ENCODE data around the gene MORN1. TPM values are rescaled to one million over a fixed set of nuclear protein-coding genes. Genes with fewer than 3 reads are reported as not detected.

Gene MORN1
- total and polyA plus RNA-seq, 2 experiments from 2014 or later: 4.8 to 11.1 TPM

DNA sequence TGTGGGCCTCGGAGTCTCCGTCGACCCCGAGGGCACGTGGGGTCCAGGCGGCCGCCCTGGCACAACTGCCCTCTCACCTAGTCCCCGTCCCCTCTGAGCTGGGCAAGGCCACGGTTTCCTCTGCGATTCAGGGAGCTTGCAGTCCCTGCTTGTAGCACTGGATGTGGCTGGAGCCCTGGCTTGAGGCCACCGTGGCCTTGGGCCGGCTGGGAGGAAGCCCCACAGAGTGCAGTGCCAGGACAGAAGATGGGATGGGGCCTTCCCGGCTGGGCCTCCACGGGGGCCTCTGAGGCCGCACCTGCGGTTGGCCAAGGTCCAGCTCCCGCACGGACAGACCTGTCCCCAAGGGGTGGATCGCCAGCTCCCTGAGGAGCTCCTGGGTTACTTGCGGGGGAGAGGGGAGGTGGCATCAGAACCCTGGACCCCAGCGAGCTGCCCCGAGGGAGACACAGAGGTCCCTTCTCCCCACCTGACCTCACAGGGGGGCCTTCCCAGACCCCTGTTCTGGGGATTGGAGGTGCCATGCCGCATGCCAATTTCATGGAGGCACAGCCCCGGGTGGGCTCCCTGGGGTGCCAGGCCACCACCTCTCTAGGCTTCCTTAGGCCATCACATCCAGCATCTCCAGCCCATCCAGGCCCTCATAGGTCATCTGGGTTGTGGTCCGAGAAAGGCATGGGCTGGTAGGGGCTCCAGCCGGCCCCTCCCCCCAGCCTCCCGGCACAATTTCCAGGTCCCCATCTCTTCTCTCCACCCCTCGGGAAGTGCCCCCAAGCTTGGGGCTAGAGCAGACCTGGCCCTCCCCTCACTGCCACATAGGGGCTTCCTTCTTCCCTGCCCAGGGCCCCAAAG, 80.8 kb downstream of the MORN1 start:
- H3K27ac ChIP-seq (ENCODE audit: low read depth): no peak overlapping the region
- H3K4me1 ChIP-seq (ENCODE audit: insufficient read depth): peaks cover 9% of the 10 kb centered on the region
- H3K79me2 ChIP-seq (replicated peaks; ENCODE audit: insufficient read depth): peaks cover 11% of the 10 kb centered on the region
- no peak overlapping the region for H3K4me3 ChIP-seq
- Mint-ChIP-seq H3K27ac (no peak overlapping the region), H3K4me3 (no peak overlapping the region), H3K4me1 (peaks cover 18% of the 10 kb centered on the region), H3K9me3 (no peaks in the 10 kb centered on the region), H3K27me3 (ENCODE audit: insufficient read depth, low read depth, poor library complexity) (peaks cover 17% of the 10 kb centered on the region), H3K36me3 (ENCODE audit: low read depth) (peaks cover 30% of the 10 kb centered on the region)
- 0 out of 2 replicates have a peak, but pooled peaks cover 5% of the 10 kb centered on the region for H3K36me3 ChIP-seq (ENCODE audit: insufficient read depth)
- DNase-seq (ENCODE audit: low spot score) (no peak), ATAC-seq (no peak)
- no peak overlapping the region for H2AFZ ChIP-seq
- H4K20me1 ChIP-seq (replicated peaks; ENCODE audit: insufficient read depth): peaks cover 10% of the 10 kb centered on the region
- TF ChIP-seq POLR2AphosphoS5 (IDR thresholded peaks at IDR 0.05; ENCODE audit: low read depth) (0 out of 2 replicates have a peak, but pooled peaks have one; percentile 8), EZH2phosphoT487 (IDR thresholded peaks at IDR 0.05; ENCODE audit: unreplicated experiment) (no peak), CREB1 (CRISPR knock-in tag; IDR thresholded peaks at IDR 0.05; ENCODE audit: low read depth) (no peak), EZH2 (IDR thresholded peaks at IDR 0.05; ENCODE audit: low read depth, unreplicated experiment) (no peak)
- TF ChIP-seq, protein P1, sequence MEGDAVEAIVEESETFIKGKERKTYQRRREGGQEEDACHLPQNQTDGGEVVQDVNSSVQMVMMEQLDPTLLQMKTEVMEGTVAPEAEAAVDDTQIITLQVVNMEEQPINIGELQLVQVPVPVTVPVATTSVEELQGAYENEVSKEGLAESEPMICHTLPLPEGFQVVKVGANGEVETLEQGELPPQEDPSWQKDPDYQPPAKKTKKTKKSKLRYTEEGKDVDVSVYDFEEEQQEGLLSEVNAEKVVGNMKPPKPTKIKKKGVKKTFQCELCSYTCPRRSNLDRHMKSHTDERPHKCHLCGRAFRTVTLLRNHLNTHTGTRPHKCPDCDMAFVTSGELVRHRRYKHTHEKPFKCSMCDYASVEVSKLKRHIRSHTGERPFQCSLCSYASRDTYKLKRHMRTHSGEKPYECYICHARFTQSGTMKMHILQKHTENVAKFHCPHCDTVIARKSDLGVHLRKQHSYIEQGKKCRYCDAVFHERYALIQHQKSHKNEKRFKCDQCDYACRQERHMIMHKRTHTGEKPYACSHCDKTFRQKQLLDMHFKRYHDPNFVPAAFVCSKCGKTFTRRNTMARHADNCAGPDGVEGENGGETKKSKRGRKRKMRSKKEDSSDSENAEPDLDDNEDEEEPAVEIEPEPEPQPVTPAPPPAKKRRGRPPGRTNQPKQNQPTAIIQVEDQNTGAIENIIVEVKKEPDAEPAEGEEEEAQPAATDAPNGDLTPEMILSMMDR (conservative IDR thresholded peaks at IDR 0.05; ENCODE audit: low read depth in 2 of 2): no peak
- H3K27me3 ChIP-seq (ENCODE audit: insufficient read depth): no peaks in the 10 kb centered on the region
- H3K9me2 ChIP-seq (ENCODE audit: insufficient read depth): no peaks in the 10 kb centered on the region
- H3K4me2 ChIP-seq: no peak overlapping the region
- peaks cover 15% of the 10 kb centered on the region for H3F3A ChIP-seq (replicated peaks; ENCODE audit: low read depth)

DNA sequence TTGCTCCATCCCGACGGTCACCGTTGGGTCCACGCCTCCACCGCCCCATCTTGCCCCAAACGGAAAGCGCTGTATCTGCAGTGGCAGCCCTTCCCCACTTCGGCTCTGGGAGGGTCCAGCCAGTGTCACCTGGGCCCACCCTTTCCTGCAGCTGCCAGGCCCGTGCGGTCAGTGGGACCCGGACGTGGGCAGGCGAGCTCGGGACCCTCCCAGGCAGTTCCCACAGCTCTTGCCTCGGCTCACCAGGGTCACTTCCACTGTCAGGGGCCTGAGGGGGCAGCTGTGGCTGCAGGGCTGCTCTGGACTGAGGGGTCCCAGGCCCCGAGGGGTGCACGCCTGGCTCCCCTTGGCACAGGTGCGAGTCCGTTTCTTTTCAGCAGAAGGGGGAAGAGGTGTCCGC, 82.5 kb downstream of the MORN1 start:
- H3K36me3 ChIP-seq (ENCODE audit: insufficient read depth): 0 out of 2 replicates have a peak, but pooled peaks cover 5% of the 10 kb centered on the region
- Mint-ChIP-seq H3K36me3 (ENCODE audit: low read depth) (peaks cover 43% of the 10 kb centered on the region), H3K4me3 (no peak overlapping the region), H3K27ac (no peak overlapping the region), H3K9me3 (no peaks in the 10 kb centered on the region), H3K27me3 (ENCODE audit: insufficient read depth, low read depth, poor library complexity) (peaks cover 17% of the 10 kb centered on the region), H3K4me1 (peaks cover 20% of the 10 kb centered on the region)
- H3K27me3 ChIP-seq (ENCODE audit: insufficient read depth): no peaks in the 10 kb centered on the region
- peaks cover 11% of the 10 kb centered on the region for H3K79me2 ChIP-seq (replicated peaks; ENCODE audit: insufficient read depth)
- ATAC-seq (no peak), DNase-seq (ENCODE audit: low spot score) (no peak)
- H3K4me2 ChIP-seq: no peak overlapping the region
- H3K4me3 ChIP-seq: no peak overlapping the region
- H2AFZ ChIP-seq: no peak overlapping the region
- H3K9me2 ChIP-seq (ENCODE audit: insufficient read depth): no peaks in the 10 kb centered on the region
- peaks cover 9% of the 10 kb centered on the region for H3K4me1 ChIP-seq (ENCODE audit: insufficient read depth)
- H3K27ac ChIP-seq (ENCODE audit: low read depth): no peak overlapping the region
- TF ChIP-seq, protein P2, sequence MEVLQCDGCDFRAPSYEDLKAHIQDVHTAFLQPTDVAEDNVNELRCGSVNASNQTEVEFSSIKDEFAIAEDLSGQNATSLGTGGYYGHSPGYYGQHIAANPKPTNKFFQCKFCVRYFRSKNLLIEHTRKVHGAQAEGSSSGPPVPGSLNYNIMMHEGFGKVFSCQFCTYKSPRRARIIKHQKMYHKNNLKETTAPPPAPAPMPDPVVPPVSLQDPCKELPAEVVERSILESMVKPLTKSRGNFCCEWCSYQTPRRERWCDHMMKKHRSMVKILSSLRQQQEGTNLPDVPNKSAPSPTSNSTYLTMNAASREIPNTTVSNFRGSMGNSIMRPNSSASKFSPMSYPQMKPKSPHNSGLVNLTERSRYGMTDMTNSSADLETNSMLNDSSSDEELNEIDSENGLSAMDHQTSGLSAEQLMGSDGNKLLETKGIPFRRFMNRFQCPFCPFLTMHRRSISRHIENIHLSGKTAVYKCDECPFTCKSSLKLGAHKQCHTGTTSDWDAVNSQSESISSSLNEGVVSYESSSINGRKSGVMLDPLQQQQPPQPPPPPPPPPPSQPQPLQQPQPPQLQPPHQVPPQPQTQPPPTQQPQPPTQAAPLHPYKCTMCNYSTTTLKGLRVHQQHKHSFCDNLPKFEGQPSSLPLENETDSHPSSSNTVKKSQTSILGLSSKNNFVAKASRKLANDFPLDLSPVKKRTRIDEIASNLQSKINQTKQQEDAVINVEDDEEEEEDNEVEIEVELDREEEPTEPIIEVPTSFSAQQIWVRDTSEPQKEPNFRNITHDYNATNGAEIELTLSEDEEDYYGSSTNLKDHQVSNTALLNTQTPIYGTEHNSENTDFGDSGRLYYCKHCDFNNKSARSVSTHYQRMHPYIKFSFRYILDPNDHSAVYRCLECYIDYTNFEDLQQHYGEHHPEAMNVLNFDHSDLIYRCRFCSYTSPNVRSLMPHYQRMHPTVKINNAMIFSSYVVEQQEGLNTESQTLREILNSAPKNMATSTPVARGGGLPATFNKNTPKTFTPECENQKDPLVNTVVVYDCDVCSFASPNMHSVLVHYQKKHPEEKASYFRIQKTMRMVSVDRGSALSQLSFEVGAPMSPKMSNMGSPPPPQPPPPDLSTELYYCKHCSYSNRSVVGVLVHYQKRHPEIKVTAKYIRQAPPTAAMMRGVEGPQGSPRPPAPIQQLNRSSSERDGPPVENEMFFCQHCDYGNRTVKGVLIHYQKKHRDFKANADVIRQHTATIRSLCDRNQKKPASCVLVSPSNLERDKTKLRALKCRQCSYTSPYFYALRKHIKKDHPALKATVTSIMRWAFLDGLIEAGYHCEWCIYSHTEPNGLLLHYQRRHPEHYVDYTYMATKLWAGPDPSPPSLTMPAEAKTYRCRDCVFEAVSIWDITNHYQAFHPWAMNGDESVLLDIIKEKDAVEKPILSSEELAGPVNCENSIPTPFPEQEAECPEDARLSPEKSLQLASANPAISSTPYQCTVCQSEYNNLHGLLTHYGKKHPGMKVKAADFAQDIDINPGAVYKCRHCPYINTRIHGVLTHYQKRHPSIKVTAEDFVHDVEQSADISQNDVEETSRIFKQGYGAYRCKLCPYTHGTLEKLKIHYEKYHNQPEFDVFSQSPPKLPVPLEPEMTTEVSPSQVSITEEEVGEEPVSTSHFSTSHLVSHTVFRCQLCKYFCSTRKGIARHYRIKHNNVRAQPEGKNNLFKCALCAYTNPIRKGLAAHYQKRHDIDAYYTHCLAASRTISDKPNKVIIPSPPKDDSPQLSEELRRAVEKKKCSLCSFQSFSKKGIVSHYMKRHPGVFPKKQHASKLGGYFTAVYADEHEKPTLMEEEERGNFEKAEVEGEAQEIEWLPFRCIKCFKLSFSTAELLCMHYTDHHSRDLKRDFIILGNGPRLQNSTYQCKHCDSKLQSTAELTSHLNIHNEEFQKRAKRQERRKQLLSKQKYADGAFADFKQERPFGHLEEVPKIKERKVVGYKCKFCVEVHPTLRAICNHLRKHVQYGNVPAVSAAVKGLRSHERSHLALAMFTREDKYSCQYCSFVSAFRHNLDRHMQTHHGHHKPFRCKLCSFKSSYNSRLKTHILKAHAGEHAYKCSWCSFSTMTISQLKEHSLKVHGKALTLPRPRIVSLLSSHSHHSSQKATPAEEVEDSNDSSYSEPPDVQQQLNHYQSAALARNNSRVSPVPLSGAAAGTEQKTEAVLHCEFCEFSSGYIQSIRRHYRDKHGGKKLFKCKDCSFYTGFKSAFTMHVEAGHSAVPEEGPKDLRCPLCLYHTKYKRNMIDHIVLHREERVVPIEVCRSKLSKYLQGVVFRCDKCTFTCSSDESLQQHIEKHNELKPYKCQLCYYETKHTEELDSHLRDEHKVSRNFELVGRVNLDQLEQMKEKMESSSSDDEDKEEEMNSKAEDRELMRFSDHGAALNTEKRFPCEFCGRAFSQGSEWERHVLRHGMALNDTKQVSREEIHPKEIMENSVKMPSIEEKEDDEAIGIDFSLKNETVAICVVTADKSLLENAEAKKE (CRISPR knock-in tag; IDR thresholded peaks at IDR 0.05): no peak
- TF ChIP-seq CREB1 (CRISPR knock-in tag; IDR thresholded peaks at IDR 0.05; ENCODE audit: low read depth): no peak
- peaks cover 10% of the 10 kb centered on the region for H4K20me1 ChIP-seq (replicated peaks; ENCODE audit: insufficient read depth)
- peaks cover 19% of the 10 kb centered on the region for H3F3A ChIP-seq (replicated peaks; ENCODE audit: low read depth)

All from GM23338 (cell line).